ENCODE data around the gene WLS. TPM values are rescaled to one million over a fixed set of nuclear protein-coding genes. Genes with fewer than 3 reads are reported as not detected.
A peak's percentile ranks its signal among the peaks of the same experiment; 100 is the strongest.

WLS gene
- total RNA-seq, 2 experiments from 2014 or later, result not detected

DNA sequence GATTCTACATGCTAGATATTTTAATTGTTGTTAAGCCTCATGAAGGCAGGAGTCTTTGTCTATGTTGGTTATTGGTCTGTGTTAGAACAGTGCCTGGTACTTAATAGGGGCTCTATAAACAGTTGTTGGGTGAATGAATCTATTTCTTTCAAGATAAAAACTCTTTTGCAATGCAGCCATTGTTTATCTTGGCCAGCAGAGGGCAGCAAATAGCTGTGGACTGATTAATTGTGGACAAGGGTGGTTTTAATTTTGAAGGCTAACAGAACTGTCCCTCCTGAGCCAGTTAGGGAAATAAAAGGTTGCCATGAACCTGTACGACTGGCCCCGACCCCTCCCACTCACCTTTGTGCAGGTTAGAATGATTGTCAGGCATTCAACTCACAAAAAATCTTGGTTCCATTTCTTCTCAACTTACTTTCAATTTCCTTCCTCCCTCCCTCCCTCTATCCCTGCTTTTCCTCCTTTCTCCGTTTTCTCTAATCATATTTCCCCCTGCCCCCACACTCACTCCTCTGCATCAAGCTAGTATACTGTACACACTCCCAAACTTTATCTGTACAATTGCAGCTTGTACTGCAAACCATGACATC is 115.6 kb downstream of the WLS start:
- H3K4me3 Mint-ChIP-seq, result peak overlapping the region; percentile 18
- CTCF ChIA-PET, result interaction anchor here (0.7 to 2.6 kb wide), 12 partner anchors 9 to 1621 kb away, joined by 3 to 14 read pairs (median 4); no protein-coding TSS in a partner anchor
- H3K27ac Mint-ChIP-seq, result no peak overlapping the region
- no peaks in the 10 kb centered on the region for H3K9me3 Mint-ChIP-seq (ENCODE audit: low read depth)
- no peak for ATAC-seq
- peaks cover 2% of the 10 kb centered on the region for H3K4me1 Mint-ChIP-seq
- peak; percentile 60 for DNase-seq
- no peaks in the 10 kb centered on the region for H3K36me3 Mint-ChIP-seq
- H3K27me3 Mint-ChIP-seq, result peaks cover 2% of the 10 kb centered on the region

GRCh38 chr1:68115308-68115707 is 117.0 kb downstream of the WLS start:
- no peaks in the 10 kb centered on the region for H3K9me3 Mint-ChIP-seq (ENCODE audit: low read depth)
- H3K4me1 Mint-ChIP-seq, result peaks cover 2% of the 10 kb centered on the region
- peaks cover 2% of the 10 kb centered on the region for H3K27me3 Mint-ChIP-seq
- H3K27ac Mint-ChIP-seq, result no peak overlapping the region
- no peaks in the 10 kb centered on the region for H3K36me3 Mint-ChIP-seq
- DNase-seq (no peak), ATAC-seq (no peak)
- H3K4me3 Mint-ChIP-seq, result no peak overlapping the region
- CTCF ChIA-PET, result no interaction called here

- no peak for DNase-seq
- Mint-ChIP-seq H3K4me3 (no peak overlapping the region), H3K27me3 (peaks cover 2% of the 10 kb centered on the region), H3K36me3 (no peaks in the 10 kb centered on the region), H3K27ac (no peak overlapping the region), H3K4me1 (peaks cover 2% of the 10 kb centered on the region), H3K9me3 (ENCODE audit: low read depth) (no peaks in the 10 kb centered on the region)
- CTCF ChIA-PET, result no interaction called here
- ATAC-seq, result no peak
Observed at GRCh38 chr1:68113966-68114365, 118.4 kb downstream of the WLS start.

GRCh38 chr1:68112835-68113243 is 119.5 kb downstream of the WLS start:
- CTCF ChIA-PET, result no interaction called here
- ATAC-seq (no peak), DNase-seq (no peak)
- Mint-ChIP-seq H3K36me3 (no peaks in the 10 kb centered on the region), H3K27ac (no peak overlapping the region), H3K4me3 (no peak overlapping the region), H3K9me3 (ENCODE audit: low read depth) (no peaks in the 10 kb centered on the region), H3K27me3 (peaks cover 2% of the 10 kb centered on the region), H3K4me1 (peaks cover 2% of the 10 kb centered on the region)

GRCh38 chr1:68111519-68112436 is 120.5 kb downstream of the WLS start:
- Mint-ChIP-seq H3K27me3 (peaks cover 2% of the 10 kb centered on the region), H3K36me3 (no peaks in the 10 kb centered on the region), H3K27ac (no peak overlapping the region), H3K4me1 (no peaks in the 10 kb centered on the region), H3K9me3 (ENCODE audit: low read depth) (no peaks in the 10 kb centered on the region), H3K4me3 (no peak overlapping the region)
- ATAC-seq (no peak), DNase-seq (no peak)
- CTCF ChIA-PET, result interaction anchor here (1.0 kb wide), 1 partner anchor 8 kb away, joined by 3 read pairs; no protein-coding TSS in a partner anchor

GRCh38 chr1:68107771-68108170 is 124.6 kb downstream of the WLS start:
- no peaks in the 10 kb centered on the region for H3K9me3 Mint-ChIP-seq (ENCODE audit: low read depth)
- H3K27ac Mint-ChIP-seq, result no peak overlapping the region
- DNase-seq, result no peak
- H3K36me3 Mint-ChIP-seq, result no peaks in the 10 kb centered on the region
- ATAC-seq, result no peak
- no peak overlapping the region for H3K4me3 Mint-ChIP-seq
- no peaks in the 10 kb centered on the region for H3K4me1 Mint-ChIP-seq
- CTCF ChIA-PET, result interaction anchor here (1.8 to 2.6 kb wide), 2 partner anchors 9 to 13 kb away, joined by 8 to 10 read pairs; no protein-coding TSS in a partner anchor
- H3K27me3 Mint-ChIP-seq, result peaks cover 7% of the 10 kb centered on the region

GRCh38 chr1:68103884-68104554 is 128.3 kb downstream of the WLS start:
- DNase-seq, result no peak
- Mint-ChIP-seq H3K27me3 (peaks cover 6% of the 10 kb centered on the region), H3K36me3 (no peaks in the 10 kb centered on the region), H3K4me3 (no peak overlapping the region), H3K4me1 (no peaks in the 10 kb centered on the region), H3K9me3 (ENCODE audit: low read depth) (no peaks in the 10 kb centered on the region), H3K27ac (no peak overlapping the region)
- CTCF ChIA-PET, result interaction anchor here (0.7 kb wide), 1 partner anchor 11 kb away, joined by 3 read pairs; no protein-coding TSS in a partner anchor
- ATAC-seq, result no peak

- DNase-seq (no peak), ATAC-seq (no peak)
- Mint-ChIP-seq H3K36me3 (no peaks in the 10 kb centered on the region), H3K9me3 (ENCODE audit: low read depth) (no peaks in the 10 kb centered on the region), H3K27me3 (peaks cover 6% of the 10 kb centered on the region), H3K4me3 (no peak overlapping the region), H3K27ac (no peak overlapping the region), H3K4me1 (no peaks in the 10 kb centered on the region)
- CTCF ChIA-PET, result interaction anchor here (0.7 kb wide), 1 partner anchor 11 kb away, joined by 3 read pairs; no protein-coding TSS in a partner anchor
Observed at GRCh38 chr1:68103011-68103545, 129.2 kb downstream of the WLS start.

GRCh38 chr1:68101829-68102228 is 130.5 kb downstream of the WLS start:
- Mint-ChIP-seq H3K27ac (no peak overlapping the region), H3K9me3 (ENCODE audit: low read depth) (no peaks in the 10 kb centered on the region)
- CTCF ChIA-PET, result no interaction called here

DNA sequence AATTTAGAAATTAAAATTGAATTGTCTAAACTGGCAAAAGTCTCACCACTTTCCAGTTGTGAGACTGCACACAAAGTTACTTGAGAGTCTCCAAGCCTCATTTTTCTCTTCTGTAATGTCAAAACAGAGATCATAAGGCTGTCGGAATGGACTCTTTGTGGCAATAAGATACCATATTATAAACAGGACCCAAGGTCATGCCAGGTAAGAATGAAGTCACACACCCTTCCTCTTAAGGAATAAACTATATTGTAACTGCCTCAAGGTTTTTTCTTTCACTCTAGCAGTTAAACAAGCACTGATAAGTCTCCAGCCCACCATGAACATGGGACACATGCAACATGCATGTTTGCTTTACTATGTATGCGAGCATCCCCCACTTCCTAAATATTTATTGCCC is 131.8 kb downstream of the WLS start:
- Mint-ChIP-seq H3K27ac (no peak overlapping the region), H3K9me3 (ENCODE audit: low read depth) (no peaks in the 10 kb centered on the region), H3K27me3 (peaks cover 6% of the 10 kb centered on the region), H3K4me1 (no peaks in the 10 kb centered on the region), H3K36me3 (no peaks in the 10 kb centered on the region), H3K4me3 (no peak overlapping the region)
- ATAC-seq (no peak), DNase-seq (no peak)
- CTCF ChIA-PET, result no interaction called here

More at GRCh38 chr1:68101829-68102228, 130.5 kb downstream of the WLS start:
- Mint-ChIP-seq H3K36me3 (no peaks in the 10 kb centered on the region), H3K4me3 (no peak overlapping the region), H3K27me3 (peaks cover 6% of the 10 kb centered on the region), H3K4me1 (no peaks in the 10 kb centered on the region)
- DNase-seq, result no peak
- ATAC-seq, result no peak

DNA sequence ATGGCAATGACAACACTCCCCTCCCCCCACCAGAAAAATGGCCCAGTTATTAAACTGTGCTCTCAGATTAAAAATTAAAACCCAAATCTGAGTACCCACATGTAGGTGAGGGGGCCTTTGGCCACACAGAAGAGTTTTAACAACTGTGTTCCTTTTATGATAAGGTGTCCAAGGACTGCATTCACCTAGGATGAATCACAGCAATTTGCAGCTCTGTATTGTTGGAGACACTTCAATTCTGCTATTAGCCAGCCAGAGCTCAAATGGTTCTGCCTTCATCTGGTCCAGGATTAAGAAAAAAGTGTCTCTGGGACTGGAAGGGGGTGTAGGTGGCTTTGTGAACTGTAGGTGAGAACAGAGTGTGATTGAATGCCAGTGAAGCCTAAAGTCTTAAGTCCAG is 138.6 kb downstream of the WLS start:
- CTCF ChIA-PET, result no interaction called here
- Mint-ChIP-seq H3K36me3 (no peaks in the 10 kb centered on the region), H3K4me1 (no peaks in the 10 kb centered on the region), H3K27ac (no peak overlapping the region), H3K4me3 (no peak overlapping the region), H3K9me3 (ENCODE audit: low read depth) (no peaks in the 10 kb centered on the region), H3K27me3 (no peaks in the 10 kb centered on the region)
- ATAC-seq (no peak), DNase-seq (no peak)

GRCh38 chr1:68087184-68087583 is 145.1 kb downstream of the WLS start:
- no peaks in the 10 kb centered on the region for H3K9me3 Mint-ChIP-seq (ENCODE audit: low read depth)
- no peaks in the 10 kb centered on the region for H3K36me3 Mint-ChIP-seq
- H3K4me1 Mint-ChIP-seq, result no peaks in the 10 kb centered on the region
- no peak for ATAC-seq
- H3K27me3 Mint-ChIP-seq, result no peaks in the 10 kb centered on the region
- CTCF ChIA-PET, result no interaction called here
- no peak overlapping the region for H3K27ac Mint-ChIP-seq
- H3K4me3 Mint-ChIP-seq, result no peak overlapping the region
- DNase-seq, result no peak

GRCh38 chr1:68085752-68086151 is 146.6 kb downstream of the WLS start:
- no peaks in the 10 kb centered on the region for H3K36me3 Mint-ChIP-seq
- no peak overlapping the region for H3K27ac Mint-ChIP-seq
- CTCF ChIA-PET, result no interaction called here
- no peaks in the 10 kb centered on the region for H3K4me1 Mint-ChIP-seq
- no peaks in the 10 kb centered on the region for H3K27me3 Mint-ChIP-seq
- DNase-seq (no peak), ATAC-seq (no peak)
- H3K4me3 Mint-ChIP-seq, result no peak overlapping the region
- no peaks in the 10 kb centered on the region for H3K9me3 Mint-ChIP-seq (ENCODE audit: low read depth)

Measured in activated CD8-positive, alpha-beta memory T cell treated with anti-CD3 and anti-CD28 coated beads, Interleukin-2, amount 10 ng/mL, durations not matched to agents 7 days and 5 days (primary cell).